ENCODE measurements around the gene ARG2. TPM values are rescaled to one million over a fixed set of nuclear protein-coding genes. Genes with fewer than 3 reads are reported as not detected.
A peak's percentile ranks its signal among the peaks of the same experiment; 100 is the strongest.

Gene ARG2
- polyA plus RNA-seq, 1 donor (not counting 4 experiments of a cell fraction or from before 2014, with no cell fraction given) = 8.2 TPM

DNA sequence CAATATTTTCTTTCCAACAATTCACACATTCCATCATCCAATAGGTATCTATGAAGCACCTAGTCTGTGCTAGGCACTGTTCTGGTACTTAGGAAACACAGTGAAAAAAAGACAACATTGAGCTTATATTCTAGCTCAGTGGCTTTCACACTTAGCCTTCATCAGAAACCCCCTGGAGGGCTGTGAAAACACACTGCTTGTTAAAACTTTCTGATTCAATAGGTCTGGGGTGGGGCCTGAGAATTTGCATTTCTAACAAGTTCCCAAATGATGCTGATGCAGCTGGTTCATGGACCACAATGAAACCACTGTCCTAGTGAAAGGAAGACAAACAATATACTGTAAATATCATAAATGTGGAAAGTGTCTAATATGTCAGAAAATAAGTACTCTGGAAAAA, 48.8 kb downstream of the ARG2 start:
- H3K27ac ChIP-seq (ENCODE audit: control insufficient read depth, insufficient read depth, low read length) = no peak overlapping the region
- H3K27me3 ChIP-seq (ENCODE audit: control insufficient read depth, extremely low read depth, insufficient read depth, low read length) = no peaks in the 10 kb centered on the region
- H3K79me2 ChIP-seq (ENCODE audit: control insufficient read depth, insufficient read depth, low read length) = peaks cover 66% of the 10 kb centered on the region
- no peak overlapping the region for H3K4me3 ChIP-seq (ENCODE audit: control insufficient read depth in 2 of 3, extremely low read depth in 1 of 3, insufficient read depth in 2 of 3, low read depth in 1 of 3, low read length in 3 of 3)
- H3K36me3 ChIP-seq (ENCODE audit: control insufficient read depth in 2 of 2, extremely low read depth in 1 of 2, insufficient read depth in 2 of 2, low read length in 2 of 2) = no peaks in the 10 kb centered on the region
- TF ChIP-seq, protein P1, sequence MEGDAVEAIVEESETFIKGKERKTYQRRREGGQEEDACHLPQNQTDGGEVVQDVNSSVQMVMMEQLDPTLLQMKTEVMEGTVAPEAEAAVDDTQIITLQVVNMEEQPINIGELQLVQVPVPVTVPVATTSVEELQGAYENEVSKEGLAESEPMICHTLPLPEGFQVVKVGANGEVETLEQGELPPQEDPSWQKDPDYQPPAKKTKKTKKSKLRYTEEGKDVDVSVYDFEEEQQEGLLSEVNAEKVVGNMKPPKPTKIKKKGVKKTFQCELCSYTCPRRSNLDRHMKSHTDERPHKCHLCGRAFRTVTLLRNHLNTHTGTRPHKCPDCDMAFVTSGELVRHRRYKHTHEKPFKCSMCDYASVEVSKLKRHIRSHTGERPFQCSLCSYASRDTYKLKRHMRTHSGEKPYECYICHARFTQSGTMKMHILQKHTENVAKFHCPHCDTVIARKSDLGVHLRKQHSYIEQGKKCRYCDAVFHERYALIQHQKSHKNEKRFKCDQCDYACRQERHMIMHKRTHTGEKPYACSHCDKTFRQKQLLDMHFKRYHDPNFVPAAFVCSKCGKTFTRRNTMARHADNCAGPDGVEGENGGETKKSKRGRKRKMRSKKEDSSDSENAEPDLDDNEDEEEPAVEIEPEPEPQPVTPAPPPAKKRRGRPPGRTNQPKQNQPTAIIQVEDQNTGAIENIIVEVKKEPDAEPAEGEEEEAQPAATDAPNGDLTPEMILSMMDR (optimal IDR thresholded peaks at IDR 0.05 in 1 of 3, IDR thresholded peaks at IDR 0.05 in 1 of 3, conservative IDR thresholded peaks at IDR 0.05 in 1 of 3; ENCODE audit: extremely low read depth in 1 of 3, insufficient read depth in 2 of 3, low read length in 3 of 3) = no peak
- no peak for TF ChIP-seq EZH2 (IDR thresholded peaks at IDR 0.05; ENCODE audit: low read length)
- DNase-seq (ENCODE audit: low read depth, low spot score) (no peak), FAIRE-seq (no peak)
- H2AFZ ChIP-seq (ENCODE audit: control insufficient read depth, low read length) = no peak overlapping the region
- H3K4me2 ChIP-seq (ENCODE audit: control insufficient read depth, extremely low read depth, insufficient read depth, low read depth, low read length) = no peak overlapping the region
- peaks cover 7% of the 10 kb centered on the region for H4K20me1 ChIP-seq (ENCODE audit: control insufficient read depth, extremely low read depth, insufficient read depth, low read length)
- H3K4me1 ChIP-seq (ENCODE audit: control insufficient read depth, extremely low read depth, insufficient read depth, low read length) = peaks cover 25% of the 10 kb centered on the region
- H3K9me3 ChIP-seq (ENCODE audit: control insufficient read depth, low read depth, low read length) = no peaks in the 10 kb centered on the region
- dilution Hi-C loops (cut with MboI; ENCODE audit: extremely low pct_ligation_motif_present, low sequenced_read_pairs) = no loop called here
- H3K9me1 ChIP-seq (ENCODE audit: control insufficient read depth, extremely low read depth, insufficient read depth, low read length) = no peaks in the 10 kb centered on the region
- no peak overlapping the region for H3K9ac ChIP-seq (ENCODE audit: control insufficient read depth, extremely low read depth, insufficient read depth, low read length)

DNA sequence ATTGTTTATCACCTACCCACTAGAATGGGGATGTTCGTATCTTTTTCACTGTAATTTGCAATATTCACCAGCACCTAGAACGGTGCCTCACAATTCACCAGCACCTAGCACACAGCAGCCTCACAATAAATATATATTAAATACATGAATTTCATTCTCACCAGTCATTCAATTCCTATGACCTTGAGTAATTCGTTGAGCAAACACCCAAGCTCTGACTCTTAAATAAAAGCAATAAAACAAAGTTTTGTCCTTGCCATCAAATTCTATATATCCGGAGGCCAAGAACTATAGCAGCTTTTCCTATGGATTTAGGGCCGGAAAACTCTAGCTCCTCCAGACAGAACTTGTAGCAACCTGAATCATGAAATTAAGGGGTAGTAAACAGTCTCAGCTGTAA, 53.7 kb downstream of the ARG2 start:
- peaks cover 9% of the 10 kb centered on the region in 2 experiments for H3K36me3 ChIP-seq (ENCODE audit: control insufficient read depth in 2 of 2, extremely low read depth in 1 of 2, insufficient read depth in 2 of 2, low read length in 2 of 2)
- H3K79me2 ChIP-seq (ENCODE audit: control insufficient read depth, insufficient read depth, low read length) = peaks cover 54% of the 10 kb centered on the region
- H3K27me3 ChIP-seq (ENCODE audit: control insufficient read depth, extremely low read depth, insufficient read depth, low read length) = no peaks in the 10 kb centered on the region
- TF ChIP-seq, protein P1 (optimal IDR thresholded peaks at IDR 0.05 in 1 of 3, IDR thresholded peaks at IDR 0.05 in 1 of 3, conservative IDR thresholded peaks at IDR 0.05 in 1 of 3; ENCODE audit: extremely low read depth in 1 of 3, insufficient read depth in 2 of 3, low read length in 3 of 3) = no peak
- no peak for TF ChIP-seq EZH2 (IDR thresholded peaks at IDR 0.05; ENCODE audit: low read length)
- H3K9me3 ChIP-seq (ENCODE audit: control insufficient read depth, low read depth, low read length) = no peaks in the 10 kb centered on the region
- H2AFZ ChIP-seq (ENCODE audit: control insufficient read depth, low read length) = no peak overlapping the region
- H3K4me2 ChIP-seq (ENCODE audit: control insufficient read depth, extremely low read depth, insufficient read depth, low read depth, low read length) = peak overlapping the region; percentile 96
- H3K4me1 ChIP-seq (ENCODE audit: control insufficient read depth, extremely low read depth, insufficient read depth, low read length) = peaks cover 12% of the 10 kb centered on the region
- peak overlapping the region; percentile 92 for H3K9ac ChIP-seq (ENCODE audit: control insufficient read depth, extremely low read depth, insufficient read depth, low read length)
- no peak for FAIRE-seq
- no peaks in the 10 kb centered on the region for H3K9me1 ChIP-seq (ENCODE audit: control insufficient read depth, extremely low read depth, insufficient read depth, low read length)
- H4K20me1 ChIP-seq (ENCODE audit: control insufficient read depth, extremely low read depth, insufficient read depth, low read length) = no peaks in the 10 kb centered on the region
- H3K27ac ChIP-seq (ENCODE audit: control insufficient read depth, insufficient read depth, low read length) = peak overlapping the region; percentile 89
- no peak for DNase-seq (ENCODE audit: low read depth, low spot score)
- dilution Hi-C loops (cut with MboI; ENCODE audit: extremely low pct_ligation_motif_present, low sequenced_read_pairs) = no loop called here
- H3K4me3 ChIP-seq (ENCODE audit: control insufficient read depth in 2 of 3, extremely low read depth in 1 of 3, insufficient read depth in 2 of 3, low read depth in 1 of 3, low read length in 3 of 3) = peak overlapping the region; percentile 63 to 92 (median 89)

All from keratinocyte (primary cell).